Subcutaneous adipose tissue (tissue), 4 donors: ENCODE measurements around the gene ZFHX2. TPM values are rescaled to one million over a fixed set of nuclear protein-coding genes. Genes with fewer than 3 reads are reported as not detected.

ENCODE experiments used
- total RNA-seq, 4 donors: library from RNA; depleted of rRNA; stranded (reverse); fragments of >200 nt; gene quantifications; one replicate each; pipeline ENCODE4 v1.1.0, GENCODE V29; 2016
- TF ChIP-seq, protein P1 (sequence below): fragments of 450-650 bp; IDR thresholded peaks from one replicate; pipeline ENCODE4 v1.5.1; 2016; ENCODE audit warnings: low read depth, mild to moderate bottlenecking, control low read depth, antibody characterized with exemption, moderate library complexity

ZFHX2 gene
- total RNA-seq, 4 donors from 2014 or later: 0.33 to 1.4 (median 0.50) TPM

GRCh38 chr14:23492618-23493272, 58.8 kb downstream of the ZFHX2 start:
- TF ChIP-seq, protein P1, sequence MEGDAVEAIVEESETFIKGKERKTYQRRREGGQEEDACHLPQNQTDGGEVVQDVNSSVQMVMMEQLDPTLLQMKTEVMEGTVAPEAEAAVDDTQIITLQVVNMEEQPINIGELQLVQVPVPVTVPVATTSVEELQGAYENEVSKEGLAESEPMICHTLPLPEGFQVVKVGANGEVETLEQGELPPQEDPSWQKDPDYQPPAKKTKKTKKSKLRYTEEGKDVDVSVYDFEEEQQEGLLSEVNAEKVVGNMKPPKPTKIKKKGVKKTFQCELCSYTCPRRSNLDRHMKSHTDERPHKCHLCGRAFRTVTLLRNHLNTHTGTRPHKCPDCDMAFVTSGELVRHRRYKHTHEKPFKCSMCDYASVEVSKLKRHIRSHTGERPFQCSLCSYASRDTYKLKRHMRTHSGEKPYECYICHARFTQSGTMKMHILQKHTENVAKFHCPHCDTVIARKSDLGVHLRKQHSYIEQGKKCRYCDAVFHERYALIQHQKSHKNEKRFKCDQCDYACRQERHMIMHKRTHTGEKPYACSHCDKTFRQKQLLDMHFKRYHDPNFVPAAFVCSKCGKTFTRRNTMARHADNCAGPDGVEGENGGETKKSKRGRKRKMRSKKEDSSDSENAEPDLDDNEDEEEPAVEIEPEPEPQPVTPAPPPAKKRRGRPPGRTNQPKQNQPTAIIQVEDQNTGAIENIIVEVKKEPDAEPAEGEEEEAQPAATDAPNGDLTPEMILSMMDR: no peak

GRCh38 chr14:23487216-23487615, 64.3 kb downstream of the ZFHX2 start:
- TF ChIP-seq, protein P1: no peak

- TF ChIP-seq, protein P1: no peak
Observed at GRCh38 chr14:23486036-23486435, 65.5 kb downstream of the ZFHX2 start.

DNA sequence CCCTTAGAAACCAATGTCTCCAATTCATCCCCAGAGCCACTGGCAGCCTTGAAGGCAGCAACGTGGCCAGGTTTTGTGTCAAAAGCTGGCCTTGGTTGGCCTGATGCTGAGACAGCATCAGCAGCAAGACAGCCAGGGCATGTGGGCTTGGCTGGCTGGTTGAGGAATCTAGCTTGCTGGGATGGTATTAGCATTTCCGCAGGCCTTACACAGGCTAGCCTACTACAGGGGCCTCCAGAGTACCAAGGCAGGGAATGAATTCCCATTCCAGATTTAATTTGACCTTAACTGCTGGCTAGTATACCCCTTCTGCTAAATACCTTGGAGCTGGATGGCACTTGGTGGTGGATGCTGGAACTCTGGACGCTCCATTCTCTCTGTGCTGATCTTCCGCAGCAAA, 66.2 kb downstream of the ZFHX2 start:
- TF ChIP-seq, protein P1: no peak

- TF ChIP-seq, protein P1: no peak
Observed at GRCh38 chr14:23483236-23483854, 68.2 kb downstream of the ZFHX2 start.

GRCh38 chr14:23482823-23483148, 68.8 kb downstream of the ZFHX2 start:
- TF ChIP-seq, protein P1: no peak

- TF ChIP-seq, protein P1: no peak
Observed at GRCh38 chr14:23481979-23482822, 69.4 kb downstream of the ZFHX2 start.
